Activated CD8-positive, alpha-beta memory T cell treated with anti-CD3 and anti-CD28 coated beads for 4 hours (primary cell): ENCODE results near the gene LCP1.

Experiments
- DNase-seq, 2 donors: peaks; one replicate each; pipeline ENCODE4 v3.0.0-alpha.2; 2020; ENCODE audit warnings: low read depth in 2 of 2

LCP1 gene

DNA sequence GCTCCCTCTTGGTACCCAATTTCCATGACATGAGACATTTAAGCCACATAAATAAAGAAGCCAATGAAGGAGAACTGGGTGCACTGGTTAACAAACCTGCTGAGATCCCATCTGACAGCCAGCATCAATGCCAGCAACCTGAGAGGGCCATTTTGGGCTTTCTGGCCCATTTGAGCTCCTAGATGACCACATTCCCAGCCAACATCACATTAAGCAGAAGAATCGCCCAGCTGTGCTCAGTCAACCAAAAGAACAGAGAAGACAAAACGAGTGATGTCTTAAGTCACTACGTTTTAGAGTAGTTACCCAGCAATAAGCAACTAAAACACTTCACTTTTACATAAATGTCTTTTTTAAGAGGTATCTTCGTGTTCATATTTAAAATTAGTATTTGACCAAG is 21.9 kb downstream of the LCP1 start:
- no peak for DNase-seq

DNA sequence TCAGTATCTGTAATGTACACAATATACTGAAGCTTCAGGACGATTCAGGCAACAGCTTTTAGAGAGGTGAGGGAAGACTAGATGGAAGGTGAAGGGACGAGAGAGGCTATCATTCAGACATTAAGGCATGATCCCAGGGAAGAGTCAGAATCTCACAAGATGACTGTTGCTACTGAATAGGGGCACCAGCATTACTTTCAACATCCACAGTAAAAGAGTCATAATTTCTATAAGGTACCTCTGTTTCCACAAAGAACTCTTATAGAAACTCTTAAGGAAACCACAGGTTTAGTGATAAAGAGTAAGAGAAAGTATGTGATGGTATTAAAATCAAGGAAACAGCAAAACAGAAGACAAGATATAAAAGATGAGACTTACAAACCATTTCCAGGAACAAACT is 23.0 kb downstream of the LCP1 start:
- DNase-seq = no peak

DNA sequence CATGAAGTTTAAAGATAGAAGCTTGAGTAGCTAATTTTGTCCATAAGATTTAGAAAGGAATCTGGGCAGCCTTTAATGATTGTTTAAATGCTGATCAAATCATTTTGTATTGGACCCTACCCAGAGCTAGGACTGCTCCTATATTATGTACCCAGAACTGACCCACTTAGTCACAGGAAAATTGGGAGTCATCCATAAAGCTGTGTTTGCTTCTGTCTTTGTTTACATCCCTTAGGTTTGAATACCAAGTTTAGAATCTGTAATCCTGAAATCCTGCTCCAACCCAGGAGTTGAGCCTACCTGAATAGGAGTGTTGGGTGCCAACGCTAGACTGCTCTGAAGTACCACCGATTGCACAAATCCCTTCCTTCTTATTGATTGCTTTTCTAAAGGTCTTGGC is 23.8 kb downstream of the LCP1 start:
- DNase-seq = no peak

DNA sequence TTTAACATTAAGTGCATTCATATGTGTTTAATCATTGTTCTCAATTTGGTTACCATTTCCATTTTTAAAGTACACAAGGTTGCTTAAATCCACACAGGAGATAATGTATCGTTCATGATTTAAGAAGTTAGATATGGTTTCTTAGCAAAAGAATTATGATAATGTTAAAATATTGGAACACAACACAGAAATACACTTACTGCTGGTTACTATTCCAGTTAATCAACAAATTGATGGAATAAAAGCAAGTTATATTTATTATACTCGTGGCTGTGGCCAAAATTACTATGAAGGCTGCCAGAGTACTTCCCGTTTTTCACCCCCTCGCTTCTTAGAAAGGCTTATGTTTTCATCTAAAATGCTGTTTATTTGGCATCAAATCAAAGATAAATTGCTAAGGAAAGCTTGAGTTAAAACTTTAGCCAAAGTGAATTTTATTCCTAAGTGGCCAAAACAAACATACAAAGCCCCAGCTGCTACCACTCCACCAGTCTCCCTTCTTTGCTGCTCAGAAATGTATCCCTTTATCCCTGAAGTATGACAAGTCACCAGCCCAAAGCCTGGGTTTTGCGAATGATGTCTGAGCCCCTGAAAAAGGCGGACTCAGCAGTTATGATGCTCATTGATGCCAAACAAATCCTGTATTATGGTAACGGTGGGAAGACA is 27.7 kb downstream of the LCP1 start:
- no peak for DNase-seq

DNA sequence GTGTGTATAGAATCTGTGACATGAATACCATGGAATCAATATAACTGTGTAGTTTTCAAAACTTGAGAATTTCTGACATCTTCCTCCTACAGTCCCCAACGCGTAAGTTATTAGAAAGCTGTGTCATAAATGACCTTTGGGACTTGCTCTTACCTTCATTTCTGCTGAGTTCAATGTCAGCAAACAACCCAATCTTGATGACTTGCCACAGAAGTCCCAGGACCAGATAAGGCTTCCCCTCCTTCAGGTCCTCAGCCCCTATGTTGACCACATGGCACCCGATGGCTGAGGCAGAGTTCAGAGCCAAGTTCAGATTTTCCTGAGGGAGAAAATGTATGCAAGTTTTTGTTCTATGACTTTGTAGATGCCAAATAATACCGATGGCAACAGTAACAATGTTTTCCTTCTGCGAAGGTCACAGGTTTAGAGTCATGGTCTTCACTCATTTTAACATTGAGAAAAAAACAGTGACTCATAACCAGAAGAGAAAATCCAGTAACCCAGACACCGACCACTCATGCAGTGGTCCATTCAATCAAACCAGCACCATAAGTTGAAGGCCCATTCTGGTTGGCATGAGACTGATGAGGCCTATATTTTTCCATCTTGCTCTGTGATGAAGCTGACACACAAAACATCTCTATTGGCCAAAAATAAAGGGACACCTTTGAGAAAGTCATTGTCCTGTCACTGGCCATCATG is 29.2 kb downstream of the LCP1 start:
- DNase-seq = no peak

DNA sequence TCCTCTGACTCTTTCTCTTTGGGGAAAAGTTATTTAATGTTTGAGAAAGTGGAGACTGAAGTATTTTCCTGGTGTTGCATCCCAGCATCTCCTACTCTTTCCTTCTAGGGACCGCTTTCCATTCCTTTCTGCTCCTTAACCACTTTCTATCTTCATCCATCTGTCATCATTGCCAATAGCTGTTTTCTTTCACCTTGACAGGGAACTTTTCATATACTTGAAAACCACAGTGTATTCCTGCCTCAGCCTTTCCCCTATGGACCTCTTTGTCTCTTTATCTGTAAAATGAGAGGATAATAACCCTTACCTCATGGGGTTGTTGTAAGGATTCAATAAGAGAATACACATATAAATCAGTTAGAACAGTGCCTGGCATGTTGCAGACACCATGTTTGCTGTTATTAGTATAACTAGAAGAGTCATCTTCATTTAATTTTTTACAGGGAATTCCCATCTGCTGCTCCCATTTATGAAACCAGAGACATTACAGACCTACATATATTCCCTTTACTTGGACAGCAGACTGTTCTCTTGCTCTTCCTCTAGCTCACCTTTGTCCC is 31.8 kb downstream of the LCP1 start:
- no peak for DNase-seq

DNA sequence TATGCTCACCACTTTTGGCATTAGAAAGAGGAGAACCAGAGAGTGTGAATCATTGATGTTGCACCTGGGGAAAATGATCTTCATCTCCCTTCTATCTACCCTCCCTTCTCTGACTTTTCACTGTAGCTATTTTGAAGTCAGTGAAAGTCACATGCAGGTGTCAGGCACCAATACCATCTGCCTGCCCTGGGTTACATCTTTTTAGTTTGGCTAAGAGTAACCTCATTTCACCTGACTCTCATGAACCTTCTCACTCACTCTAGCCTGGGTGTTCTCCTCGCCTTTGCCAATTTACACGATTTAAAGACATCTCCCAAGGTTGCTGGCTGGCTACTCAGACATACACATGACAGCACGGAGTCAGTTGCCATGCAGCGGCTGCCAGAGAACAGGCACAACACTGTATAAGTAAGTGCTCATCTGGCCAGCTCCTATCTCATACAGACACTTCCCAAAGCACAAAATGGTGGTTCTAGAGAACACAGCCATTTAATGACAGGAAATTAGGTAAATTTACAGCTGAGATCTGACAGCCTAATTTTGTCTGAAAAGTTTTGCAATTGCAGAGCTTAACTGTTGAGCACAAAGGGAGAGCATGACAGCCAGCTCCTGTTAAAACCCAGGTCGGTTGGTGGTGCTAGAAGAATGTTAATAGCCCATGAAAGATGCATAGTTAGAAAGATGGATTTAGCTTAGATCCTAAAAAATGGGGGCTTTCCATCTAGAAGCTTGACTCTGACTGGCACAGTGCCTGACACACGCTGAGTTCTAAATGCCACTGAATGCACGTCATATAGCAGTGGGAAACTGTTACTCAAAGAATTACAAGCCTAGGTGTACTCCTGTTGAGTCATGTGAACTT is 32.5 kb downstream of the LCP1 start:
- DNase-seq = no peak

DNA sequence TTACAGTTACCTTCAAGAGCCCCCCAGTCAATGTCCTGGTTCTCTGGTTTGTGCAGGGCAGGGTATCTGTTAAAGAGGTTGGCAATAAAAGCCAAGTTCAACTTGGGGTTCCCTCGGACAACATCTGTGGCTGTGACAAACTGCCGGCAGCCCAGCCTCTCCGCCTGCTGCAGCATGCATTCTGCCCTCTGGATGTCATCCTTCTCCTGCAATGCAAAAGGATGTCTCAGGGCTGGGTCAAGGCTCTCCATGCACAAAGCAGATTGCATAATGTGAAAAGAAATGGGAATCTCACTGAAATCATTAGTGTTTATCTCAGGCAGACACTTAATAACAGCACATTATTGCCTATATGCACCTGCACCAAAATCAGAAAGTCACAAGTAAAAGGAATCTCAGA is 35.1 kb downstream of the LCP1 start:
- no peak for DNase-seq

DNA sequence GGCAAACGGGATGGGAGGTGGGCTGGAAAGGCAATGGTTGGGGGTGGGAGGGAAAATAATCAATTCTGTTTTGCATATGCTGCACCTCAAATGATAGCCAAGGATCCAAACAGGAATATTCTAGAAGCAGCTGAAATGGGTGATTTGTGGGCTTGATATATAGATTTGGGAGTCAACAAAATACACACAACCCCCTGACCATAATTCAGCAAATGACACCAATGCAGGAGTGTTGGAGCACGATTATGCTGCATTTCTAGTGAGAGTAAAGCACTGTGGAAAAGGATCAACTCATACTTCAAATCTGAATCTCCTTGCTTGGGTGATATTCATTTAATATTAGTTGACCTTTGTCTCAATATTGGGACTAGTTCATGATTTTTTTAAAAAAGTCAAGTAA is 36.0 kb downstream of the LCP1 start:
- DNase-seq = no peak

DNA sequence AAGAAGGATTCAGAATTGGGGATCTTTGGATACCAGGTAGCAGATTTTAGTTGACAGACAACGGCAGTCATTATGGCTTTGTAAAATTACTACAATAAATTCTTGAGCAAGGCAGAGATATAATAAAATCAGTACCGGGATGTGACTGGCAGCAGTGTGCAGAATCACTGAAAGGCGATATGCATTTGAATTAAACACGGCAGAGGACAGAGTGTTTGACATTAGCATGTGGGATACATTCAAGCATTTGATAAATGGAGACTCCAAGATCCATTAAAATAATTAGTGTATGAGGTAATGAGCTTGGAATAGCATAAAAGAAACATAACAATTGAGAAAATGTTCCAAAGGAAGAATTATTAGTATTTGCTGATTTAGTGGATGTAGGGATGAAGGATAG is 36.8 kb downstream of the LCP1 start:
- DNase-seq = no peak

DNA sequence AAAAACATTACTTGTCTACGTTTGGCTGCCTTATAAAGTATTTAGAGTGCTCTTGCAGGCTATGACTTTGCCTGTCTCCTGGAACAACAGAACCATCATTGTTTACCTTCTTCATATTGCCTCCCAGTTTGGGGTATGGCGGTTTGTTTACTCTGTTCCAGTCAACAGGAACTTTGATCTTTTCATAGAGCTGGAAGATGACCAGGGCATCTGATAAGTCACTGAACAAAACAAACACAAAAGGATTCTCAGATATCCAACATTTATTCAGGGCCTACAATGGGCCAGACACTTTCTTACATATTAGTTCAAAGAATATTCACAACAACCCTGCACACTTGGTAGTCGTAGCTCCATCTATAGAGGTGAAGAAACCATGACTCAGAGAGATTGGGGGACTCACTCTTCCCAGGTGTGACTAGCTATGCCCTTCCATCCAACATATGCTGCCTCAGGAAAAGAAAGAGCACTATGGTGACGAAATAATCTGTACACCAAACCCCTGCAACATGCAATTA is 38.7 kb downstream of the LCP1 start:
- DNase-seq = no peak

DNA sequence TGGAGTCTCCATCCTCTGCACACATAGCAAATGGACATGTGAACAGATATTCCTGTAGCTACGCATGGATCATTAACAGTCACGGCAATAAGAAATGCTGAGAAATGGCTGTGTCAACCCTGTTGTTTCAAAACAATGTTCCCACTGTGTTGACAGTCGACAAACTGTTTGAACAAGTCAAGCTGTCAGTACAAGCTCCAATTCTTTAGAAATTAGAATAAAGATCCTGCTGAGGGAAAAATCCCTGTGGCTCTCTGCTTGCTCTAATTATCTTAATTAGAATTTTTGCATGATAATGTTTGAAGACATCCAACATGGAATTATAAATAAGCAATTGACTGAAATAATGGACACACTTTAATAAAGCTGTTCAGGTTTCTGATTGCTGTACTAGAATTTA is 39.2 kb downstream of the LCP1 start:
- DNase-seq = no peak

DNA sequence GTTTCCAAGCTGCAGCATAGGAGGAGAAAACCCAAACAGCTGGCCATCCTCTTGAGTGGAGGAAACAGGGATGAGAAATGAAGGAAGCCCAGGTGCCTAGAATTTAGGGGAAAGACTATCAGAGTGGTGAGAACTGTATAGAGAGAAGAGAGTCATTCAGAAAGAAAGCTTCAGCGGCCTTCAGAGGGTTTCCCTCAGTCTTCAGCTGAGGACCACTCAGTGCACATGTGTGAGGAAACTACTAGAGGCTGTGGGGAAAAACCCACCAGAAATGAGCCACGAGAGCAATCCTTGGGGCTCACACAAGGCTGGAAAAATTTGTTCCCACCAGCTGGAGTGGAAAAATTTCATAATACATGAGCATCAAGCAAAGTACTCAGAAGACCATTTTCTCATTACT is 41.9 kb downstream of the LCP1 start:
- DNase-seq = no peak

DNA sequence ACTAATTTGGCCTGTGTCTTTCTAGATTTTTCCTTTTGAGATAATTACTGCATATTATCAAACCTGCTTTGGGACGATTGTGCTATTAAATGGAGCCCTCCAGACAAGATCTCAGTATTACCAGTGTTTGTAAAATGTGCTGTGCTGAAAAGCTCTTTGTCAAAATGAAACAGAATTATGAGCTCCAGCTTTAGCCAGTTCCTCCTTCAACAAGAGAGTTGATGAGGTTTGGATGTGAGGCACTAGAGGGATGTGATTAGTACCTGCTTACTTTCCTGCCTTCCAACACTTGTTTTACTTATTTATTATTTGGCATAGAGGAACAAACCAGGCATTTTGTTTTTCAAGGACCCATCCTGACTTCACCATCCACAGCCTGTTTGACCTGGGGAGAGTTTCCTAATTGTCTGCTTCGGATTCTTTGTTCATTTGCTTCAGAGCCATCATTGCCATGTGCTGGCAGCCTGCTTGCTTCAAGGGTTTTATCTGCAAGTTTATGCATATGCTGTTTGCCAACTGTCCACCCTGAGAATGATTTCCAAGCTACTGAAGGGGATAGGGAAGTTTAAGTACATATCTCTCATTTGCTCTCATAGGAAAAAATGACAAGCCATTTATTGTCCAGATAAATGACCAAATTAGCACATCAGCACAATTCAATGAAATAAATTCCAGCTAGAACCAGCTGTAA is 44.2 kb downstream of the LCP1 start:
- no peak for DNase-seq

DNA sequence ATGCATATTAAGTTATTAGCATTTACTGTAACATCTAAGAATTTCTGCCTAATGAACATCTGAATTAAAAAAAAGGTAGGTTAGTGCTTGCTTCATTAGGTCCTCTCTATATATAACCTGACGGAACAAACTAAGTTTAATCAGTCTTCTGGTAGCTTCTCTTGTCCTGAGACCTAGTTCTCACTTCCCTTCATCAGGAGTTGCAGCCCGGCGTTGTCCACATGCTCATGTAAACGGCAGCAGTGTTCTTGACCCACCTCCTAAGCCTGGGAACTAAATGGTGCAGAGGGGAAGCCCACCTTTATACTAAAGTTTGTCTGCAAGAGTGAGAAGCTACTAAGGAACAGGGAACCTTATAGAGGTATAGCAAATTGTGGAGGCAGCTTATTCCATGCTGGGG is 45.3 kb downstream of the LCP1 start:
- DNase-seq = no peak

DNA sequence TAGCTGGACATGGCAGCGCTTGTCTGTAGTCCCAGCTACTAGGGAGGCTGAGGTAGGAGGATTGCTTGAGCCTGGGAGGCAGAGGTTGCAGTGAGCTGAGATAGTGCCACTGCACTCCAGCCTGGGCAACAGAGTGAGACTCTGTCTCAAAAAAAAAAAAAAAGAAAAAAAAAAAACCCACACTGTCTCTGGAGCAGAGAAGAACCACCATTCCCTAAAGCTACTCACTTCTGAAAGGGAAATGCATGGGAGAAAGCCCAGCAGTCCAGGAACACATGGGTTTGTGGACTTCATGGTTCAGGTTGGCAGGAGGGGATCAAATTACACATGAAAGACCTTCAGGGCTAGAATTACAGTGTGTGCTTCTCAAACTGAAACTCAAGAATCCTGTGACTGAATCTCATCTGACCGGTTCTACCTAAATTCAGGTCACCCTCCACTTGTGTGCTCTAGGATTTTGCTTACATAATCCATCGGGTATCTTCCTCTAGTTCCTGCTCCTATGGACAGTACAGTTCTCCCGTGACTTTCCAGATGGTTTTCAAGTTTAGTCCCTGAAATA is 46.9 kb downstream of the LCP1 start:
- no peak for DNase-seq

DNA sequence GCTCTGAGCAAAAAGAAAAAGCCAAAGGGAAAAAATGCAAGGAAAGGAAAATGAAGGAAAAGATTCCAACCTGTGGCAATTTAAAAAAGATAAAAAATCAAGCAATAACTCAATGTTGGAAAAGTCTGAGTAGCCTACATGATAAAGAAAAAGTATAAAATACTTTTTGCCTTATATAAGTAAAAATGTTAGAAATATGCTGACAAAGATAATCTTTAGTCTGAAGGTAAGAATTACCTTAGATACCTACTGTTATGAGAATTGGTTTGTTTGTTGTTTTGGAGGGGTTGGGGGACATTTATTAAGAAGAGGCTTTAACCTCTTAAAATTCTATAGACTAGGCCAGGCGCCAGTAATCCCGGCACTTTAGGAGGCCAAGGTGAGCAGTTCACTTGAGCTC is 47.5 kb downstream of the LCP1 start:
- no peak for DNase-seq

DNA sequence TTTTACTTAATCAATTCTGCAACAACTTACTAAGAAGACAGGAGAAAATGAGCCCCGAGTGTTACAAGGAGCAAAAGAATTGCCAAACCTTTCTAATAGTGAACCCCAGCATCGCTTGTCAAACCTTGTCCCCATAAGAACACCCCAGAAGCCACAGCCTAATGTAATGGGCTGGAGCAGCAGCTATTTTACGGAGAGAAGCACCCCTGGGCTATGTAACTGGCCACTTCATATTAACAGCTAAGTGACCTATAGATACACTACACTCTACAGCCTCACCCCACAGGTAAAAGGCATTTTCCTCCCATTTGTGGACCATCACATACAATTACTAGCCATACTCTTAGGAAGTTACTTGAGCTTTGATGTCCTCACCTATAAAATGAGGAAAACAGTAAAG is 49.9 kb downstream of the LCP1 start:
- no peak for DNase-seq

DNA sequence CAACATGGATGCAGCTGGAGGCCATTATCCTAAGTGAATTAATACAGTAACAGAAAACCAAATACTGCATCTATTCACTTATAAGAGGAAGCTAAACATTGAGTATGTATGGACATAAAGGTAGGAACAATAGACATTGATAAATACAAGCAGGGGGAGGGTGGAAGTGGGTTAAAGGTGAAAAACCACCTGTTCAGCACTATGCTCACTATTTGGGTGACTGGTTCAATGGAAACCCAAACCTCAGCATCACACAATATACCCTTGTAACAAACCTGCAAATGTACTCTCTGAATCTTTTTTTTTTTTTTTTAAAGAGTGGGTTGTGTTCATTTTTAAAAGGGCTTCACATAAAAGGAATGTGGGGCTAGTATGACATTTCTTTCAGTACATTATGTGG is 50.3 kb downstream of the LCP1 start:
- no peak for DNase-seq

DNA sequence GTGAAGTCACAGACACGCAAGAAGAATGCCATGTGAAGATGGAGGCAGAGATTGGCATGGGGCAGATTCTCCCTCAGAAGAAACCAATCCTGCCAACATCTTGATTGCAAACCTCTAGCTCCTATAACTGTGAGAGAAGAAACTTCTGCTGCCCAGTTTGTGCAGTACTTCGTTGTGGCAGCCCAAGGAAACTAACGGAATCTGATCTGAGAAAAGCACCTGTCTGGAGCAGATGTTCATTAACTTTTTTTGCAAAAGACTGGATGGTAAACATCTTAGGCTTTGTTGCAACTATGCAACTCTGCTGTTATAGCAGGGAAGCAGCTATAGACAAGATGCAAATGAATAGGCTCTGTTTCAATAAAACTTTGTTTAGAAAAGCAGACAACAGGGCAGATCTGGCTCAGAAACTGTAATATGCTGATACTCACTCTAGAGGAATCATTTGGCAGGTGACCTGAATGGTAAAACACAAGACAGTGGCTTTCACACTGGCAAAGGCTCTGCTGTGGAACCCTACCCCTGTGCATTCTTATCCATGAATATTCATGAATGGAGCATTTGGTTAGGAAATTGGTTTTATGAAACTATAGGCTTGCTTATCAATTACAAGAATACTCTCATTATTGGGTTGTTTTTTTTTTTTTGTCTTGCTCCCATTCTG is 51.9 kb downstream of the LCP1 start:
- no peak for DNase-seq

DNA sequence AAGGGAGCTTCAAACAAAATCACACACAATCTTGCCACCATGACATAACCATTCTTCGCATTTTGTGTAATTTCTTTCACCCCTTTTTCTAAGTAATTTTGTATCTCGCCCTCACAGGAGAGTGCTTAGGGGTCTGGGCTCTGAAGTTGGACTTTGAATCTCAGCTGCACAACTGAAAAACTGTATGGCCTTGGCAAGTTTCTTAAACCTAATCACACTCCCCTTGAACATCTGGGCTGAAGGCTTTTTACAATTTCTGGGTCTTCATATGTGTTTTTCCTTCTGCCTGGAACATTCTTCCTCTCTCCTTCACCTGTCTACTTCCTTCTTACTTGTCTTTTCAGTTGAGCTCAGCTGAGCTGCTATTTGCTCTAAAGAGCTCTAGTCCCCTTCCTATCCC is 52.9 kb downstream of the LCP1 start:
- DNase-seq = no peak
